Stimulated activated CD4-positive, alpha-beta T cell treated with anti-CD3 and anti-CD28 coated beads, Interleukin-2, amount 100 ng/mL, for 48 hours (primary cell): ENCODE measurements around the gene C4BPB.

Source experiments
- DNase-seq, 2 donors: peaks; one replicate each; pipeline ENCODE4 v3.0.0-alpha.2; 2020

The C4BPB gene

DNA sequence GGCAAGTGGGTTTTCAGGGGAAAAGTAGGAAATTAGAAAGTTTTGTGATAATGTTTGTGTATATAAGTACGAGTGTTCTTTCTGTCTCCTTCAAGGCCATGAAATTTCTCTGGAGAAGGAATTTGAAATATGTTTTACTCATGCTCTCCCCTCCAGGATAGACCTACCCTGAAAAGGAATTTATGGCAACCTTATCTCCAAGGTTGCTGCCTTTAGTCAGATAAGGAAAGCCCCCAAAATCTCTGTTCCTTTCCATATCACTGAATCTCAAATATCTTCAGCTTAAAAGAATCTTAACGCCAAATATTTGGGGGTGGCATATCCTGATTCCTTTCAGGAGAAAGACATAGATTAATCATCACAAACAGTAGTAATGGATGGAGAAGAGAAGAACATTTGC, 499 bp upstream of the C4BPB start:
- DNase-seq = no peak

DNA sequence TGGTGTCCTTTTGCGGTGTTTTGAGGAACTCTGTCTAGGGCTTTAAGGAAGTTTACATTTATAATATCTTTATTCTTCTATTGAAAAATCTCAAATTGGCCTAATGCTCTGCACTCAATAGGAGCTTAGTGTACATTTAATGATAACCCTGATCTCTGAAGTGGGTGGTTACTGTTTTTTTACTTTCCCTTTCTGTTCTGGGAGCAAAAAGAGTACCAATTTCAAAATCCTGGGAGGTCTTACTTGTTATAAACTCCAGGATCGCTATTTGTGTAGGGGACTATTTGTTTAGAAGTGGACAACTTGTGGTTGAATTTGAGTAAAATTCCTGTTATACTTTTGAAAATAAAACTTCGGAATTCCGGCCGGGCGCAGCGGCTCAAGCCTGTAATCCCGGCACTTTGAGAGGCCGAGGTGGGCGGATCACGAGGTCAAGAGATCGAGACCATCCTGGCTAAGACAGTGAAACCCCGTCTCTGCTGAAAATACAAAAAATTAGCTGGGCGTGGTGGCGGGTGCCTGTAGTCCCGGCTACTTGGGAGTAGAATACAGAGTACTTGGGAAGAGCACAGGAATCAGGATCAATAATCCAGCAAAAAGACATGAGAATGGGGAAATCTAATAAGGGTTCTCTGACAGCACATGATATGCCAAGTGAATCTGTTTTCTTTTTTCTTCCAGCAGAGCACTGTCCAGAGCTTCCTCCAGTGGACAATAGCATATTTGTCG, 1.1 kb downstream of the C4BPB start:
- DNase-seq = no peak

DNA sequence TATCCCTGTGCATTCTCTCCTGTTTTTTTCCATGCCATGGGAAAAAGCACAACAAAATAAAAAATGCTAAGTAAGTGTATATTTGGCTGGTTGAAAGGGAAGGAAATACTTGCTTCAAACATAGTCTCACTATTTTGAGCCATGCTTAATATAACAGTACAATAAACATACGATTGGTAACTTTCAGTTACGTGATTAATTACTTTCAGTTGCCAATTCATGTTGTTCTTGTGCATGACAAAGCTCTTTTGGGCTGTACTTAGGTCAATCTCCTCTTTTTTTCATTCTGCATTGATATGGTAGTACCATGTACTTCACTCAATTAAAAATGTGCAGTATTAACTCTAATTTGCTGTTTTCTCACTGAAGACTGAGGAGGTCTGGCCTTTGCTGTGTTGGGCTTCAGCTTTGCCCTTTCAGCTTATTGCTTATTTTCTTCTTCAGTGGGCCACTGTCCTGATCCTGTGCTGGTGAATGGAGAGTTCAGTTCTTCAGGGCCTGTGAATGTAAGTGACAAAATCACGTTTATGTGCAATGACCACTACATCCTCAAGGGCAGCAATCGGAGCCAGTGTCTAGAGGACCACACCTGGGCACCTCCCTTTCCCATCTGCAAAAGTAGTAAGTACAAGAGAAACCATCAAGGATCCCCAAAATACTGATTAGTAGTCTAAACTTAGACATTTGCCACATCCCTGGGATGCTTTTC, 2.7 kb downstream of the C4BPB start:
- DNase-seq = no peak

DNA sequence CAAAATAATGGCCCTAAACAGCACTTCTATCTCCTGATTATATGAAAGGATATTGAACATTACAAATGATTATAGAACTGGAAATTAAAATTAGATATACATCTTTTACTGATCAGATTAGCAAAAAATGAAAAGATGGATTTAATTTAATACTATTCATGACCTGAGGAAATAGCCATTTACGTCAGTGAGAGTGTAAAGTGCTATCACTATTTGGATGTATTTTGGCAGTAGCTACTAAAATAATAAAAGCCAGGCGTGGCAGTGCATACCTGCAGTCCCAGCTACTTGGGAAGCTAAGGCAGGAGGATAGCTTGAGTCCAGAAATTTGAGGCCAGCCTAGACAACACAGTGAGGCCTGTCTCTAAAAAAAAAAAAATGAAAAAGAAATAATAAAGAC, 5.3 kb downstream of the C4BPB start:
- no peak for DNase-seq

DNA sequence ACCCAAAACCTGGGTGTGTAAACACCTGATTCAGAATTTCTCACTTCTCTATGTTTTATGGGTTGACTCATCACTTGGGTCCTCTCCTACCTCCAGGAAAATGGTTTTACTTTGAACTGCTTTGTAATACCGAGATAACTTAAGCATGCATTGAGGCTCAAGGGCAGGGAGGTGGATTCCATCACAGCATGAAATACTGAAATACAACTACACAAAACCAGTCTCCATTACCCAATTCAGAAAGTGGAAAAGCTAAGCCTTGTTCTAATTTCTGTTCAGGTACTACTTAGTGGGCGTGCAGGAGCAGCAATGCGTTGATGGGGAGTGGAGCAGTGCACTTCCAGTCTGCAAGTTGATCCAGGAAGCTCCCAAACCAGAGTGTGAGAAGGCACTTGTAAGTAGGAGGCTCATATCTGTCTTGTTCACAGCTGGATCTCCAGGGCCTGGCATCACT, 9.2 kb downstream of the C4BPB start:
- peak; percentile 12 to 16 for DNase-seq

DNA sequence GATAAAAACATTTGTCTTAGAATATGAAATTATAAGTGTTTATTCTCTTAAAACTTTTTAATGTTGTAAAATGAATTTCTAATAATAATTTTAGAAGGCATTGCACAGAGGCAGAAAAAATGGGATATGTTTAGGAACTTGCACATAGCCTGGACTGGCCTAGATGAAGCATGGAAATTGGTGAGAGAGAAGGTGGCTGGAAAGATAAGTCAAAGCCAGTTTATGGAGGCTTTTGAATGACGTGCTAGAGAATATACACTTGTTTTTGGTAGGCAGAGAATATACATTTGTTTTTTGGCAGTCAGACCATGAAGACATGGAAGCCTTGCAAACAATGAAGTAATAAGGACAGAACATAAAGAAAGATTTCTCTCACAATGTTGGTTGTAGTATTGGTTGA, 13.1 kb downstream of the C4BPB start:
- no peak for DNase-seq

DNA sequence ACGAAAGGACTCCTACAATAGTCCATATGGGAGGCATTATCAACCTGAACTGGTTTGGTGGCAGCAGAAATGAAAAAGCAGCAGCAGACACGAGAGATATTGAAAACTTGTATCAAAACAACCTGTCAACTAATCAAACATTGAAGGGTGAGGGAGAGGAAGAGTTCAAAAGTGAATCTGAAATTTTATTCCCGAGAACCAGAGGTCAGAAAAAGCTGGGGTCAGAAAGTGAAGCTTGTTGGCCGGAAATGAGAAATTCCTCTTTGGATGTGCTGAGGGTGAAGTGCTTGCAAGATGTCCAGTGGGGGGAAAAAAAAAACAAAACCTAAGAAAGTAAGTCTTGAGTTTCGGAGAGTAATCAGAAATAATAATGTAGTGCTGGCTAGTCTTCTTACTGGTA, 13.5 kb downstream of the C4BPB start:
- DNase-seq = no peak

DNA sequence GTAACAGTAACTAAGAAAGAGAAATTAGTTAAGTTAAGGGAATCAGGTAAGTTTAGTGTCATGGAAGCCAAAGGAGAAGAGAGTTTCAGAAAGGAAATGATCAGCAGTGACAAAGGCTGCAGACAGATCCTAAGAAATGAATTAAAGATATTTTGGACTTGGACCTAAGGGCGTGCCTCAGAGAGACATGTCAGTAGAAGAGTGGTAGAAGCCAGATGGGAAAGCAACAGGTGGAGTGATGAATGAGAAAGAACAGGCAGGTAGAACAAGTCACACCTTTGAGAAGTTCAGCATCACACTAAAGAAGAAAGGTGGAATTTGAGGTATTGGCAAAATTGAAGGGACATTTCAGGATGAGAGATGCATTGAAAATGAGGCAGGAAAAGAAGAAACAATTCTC, 14.0 kb downstream of the C4BPB start:
- no peak for DNase-seq

DNA sequence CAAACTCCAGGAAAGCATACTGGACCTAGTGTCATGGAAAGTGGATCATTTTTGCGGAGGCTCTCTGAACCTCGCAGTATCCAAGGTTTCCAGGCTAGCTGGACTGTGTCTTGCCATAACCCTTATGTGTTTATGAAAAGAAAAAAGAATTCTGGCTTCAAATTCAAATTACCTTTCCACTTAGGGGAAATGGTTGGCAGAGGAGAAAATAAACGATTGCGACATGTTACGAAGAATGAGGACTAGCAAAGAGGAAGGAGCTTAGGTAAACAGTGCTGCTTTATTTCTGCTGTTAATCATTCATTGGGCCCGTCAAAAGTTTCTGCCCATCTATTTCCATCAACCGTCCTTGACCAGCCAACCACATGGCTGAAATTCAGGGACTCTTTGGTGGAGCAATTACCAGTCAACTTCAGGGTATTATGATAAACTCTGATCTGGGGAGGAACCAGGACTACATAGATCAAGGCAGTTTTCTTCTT, 15.3 kb downstream of the C4BPB start, which contains the start of gene C4BPA:
TSS of gene C4BPA (plus strand) at position 342 of the 482 bp plus-strand sequence. CDS start 8,793 bp downstream, outside the sequence.
- no peak for DNase-seq

DNA sequence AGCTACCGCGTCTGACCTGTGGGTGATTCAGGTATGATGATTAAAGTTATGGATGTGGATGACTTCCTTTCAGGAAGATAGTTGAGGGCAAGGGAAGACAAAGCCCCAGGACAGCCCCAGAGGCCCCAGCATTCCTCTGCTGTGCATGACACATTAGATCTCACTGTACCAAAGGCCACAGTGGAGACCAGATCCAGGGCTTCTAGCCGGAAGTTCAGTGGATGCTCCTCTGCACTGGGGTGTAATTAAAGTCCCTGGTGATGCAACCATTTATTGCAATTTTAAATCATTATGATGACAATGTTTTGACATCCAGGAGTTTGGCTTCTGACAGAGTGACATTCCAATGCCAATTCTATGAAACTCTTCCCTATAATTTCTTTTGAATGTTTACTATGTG, 20.3 kb downstream of the C4BPB start:
- no peak for DNase-seq

DNA sequence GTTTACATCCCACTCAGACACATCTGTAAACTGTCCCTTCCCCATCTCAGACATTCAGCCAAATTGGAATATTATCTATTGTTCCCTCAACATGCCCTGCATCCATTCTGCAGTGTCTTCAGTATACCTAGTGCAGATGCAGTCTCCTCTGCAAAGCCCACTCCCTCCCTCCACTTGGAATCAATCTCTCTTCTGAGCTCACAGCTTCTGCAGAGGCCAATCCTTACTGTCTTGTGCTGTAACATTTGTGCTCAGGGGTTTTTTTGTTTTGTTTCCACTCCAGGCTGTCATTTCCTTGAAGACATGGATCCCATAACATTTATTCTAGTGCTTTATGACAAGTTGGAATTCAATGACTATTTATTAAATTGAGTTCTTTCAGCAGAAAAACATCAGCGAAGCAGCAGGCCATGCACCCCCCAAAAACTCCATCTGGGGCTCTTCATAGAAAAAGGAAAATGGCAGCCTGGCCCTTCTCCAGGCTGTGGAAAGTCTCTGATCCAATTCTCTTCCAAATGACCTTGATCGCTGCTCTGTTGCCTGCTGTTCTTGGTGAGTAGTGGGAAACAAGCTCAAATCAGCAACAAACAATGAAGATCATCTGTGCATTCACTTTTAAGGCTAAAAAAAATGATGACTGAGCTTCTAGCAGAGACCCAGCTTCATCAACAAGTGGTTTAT, 24.1 kb downstream of the C4BPB start:
- no peak for DNase-seq

DNA sequence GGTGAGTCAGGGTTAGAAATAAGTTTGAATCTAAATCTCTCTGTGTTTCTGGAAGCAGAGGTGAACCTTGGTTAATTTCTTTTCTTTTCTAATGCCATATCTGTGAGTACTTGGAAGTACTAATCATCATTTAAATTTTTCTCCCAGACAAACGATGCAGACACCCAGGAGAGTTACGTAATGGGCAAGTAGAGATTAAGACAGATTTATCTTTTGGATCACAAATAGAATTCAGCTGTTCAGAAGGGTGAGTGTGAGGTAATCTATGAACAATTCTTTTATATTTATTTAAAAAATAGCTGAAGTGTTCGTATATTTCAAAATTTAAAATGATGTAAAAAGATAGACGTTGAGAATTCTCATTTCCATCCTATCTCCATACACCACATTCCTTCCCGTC, 26.6 kb downstream of the C4BPB start:
- DNase-seq = no peak

DNA sequence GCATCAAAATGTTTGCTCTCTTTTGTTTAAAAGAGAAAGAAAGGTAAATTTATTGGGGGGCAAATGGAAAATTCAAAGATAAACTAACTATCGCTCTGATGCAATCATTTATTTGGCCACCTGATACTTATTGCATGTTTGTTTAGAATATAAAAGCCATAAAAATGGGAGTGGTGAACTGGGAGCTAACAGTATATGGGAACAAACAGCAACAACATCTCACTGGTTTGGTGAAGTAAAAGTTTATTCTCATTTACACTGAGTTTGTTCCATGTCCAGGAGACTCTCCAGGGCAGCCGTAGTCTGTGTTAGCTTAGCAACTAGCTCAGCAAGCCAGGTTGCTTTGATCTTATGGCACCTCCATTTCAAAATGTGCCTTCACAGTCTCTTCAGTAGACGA, 35.7 kb downstream of the C4BPB start:
- no peak for DNase-seq

DNA sequence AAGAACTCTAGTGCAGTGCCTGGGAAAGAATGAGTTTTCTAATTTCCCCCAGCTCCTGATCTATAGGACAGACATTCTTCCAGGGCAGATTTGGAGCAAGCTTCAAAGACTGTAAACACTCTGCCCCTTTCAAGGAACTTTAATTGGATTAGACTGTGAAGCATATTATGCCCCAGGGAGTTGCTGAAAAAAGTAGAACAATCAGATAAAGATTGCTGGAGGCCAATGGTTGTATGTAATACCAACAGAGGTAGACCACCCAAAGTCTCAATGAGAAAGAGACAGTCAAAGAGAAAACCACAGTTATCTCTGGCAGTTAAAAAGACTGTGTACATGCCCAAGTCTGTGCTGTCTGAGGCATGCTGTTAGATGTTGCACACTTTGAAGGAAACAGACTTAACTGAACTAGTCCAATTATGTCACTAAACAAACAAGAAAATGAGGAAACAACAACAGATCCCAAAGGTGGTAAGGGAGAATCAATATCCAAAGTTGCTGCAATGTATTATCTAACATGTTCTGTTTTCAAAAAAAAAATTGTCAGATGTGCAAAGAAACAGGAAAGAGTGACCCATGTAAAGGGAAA, 39.8 kb downstream of the C4BPB start:
- DNase-seq = no peak

DNA sequence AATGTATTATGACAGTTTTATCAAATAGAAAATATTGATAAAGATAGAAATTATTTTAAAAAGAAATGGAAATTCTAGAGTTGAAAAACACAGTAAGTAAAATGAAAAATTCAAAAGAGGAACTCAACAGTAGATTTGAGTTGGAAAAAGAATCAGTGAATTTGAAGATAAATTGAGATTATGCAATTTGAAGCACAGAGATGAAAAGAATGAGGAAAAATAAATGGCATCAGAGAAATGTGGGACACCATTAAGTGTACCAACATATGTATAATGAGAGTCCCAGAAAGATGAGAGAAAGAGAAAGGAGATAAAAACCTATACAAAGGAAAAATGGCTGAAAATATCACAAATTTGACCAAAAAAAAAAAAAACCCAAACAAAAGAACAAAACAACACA, 40.4 kb downstream of the C4BPB start:
- DNase-seq = no peak

DNA sequence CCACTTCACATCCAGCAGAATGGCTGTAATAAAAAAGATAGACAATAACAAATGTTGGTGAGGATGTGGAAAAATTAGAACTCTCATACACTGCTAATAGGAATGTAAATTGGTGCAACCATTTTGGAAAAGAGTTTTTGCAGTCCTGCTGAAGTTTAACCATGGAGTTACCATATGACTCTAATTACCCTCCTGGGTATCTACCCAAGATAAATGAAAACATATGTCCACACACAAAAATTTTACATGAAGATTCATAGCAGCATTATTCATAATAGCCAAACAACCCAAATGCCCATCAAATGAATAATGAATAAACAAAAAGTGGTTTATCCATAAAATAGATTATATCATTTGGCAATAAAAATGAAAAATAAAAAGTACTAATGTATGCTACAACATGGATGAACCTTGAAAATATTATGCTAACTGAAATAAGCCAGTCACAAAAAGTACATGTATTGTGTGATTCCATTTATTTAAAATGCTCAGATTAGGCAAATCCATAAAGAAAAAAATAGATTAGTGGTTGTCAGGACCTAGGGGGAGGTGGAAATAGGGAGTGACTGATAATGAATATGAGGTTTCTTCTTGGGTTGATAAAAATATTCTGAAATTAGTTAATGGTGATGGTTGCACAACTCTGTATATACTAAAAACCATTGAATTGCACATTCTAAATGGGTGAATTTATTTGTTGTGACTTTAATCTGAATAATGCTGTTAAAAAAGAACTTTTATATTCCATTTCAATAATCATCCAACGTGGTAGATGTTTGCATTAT, 41.8 kb downstream of the C4BPB start:
- no peak for DNase-seq

DNA sequence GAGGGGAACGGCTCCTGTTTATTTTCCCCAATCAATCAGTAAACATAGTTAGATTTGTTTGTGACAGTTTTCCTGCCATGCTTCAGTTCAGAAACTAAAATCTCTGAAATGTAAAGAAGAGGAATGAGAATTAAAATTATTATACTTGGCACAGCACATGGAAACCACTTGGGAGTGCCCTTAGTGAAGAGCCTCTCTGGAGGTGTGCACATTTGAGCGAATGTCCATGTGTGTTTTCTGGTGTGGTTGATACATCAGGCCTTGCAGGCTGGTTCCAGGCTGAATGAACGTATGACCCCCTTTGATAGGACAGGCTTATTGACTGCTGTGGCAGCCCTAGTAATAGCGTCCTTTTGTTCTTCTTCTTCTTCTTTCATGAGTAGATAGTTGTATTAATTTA, 42.5 kb downstream of the C4BPB start:
- no peak for DNase-seq

DNA sequence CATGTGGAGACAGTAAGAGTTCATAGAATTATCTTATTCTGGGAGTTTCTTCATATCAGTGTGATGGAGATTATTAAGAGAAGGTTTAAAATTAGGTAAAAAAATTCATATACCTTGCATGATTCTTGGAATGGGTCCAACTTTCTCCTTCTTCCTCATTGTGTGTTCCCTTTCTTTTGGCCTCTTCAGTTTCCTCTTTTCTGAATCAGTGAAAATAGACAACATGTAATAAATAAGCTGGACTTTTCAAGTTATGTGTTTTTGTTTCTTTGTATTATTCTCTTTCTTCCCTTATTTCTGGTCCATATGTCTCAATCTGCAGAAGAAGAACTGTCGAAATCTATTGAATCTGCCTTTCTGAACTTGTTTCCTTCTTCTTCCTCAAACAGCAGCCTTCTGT, 45.9 kb downstream of the C4BPB start:
- no peak for DNase-seq

DNA sequence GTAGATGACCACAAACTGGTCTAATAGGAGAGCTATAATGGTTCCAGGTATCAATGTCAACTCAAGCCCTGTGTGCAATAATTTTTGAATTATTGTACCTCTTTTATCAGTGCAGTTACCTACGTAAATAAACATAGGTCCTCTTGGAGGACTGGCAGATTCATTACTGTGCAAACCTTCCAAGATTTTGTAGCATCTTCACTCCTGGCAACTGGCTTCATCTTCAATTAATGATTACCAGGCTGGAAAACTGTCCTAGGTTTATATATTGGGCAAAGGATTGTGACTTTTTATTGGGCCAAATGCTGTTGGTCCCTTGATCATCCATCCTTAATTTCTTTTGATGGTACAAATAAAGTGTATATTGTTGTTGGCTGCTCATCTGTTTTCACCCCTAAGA, 51.0 kb downstream of the C4BPB start:
- DNase-seq = no peak

DNA sequence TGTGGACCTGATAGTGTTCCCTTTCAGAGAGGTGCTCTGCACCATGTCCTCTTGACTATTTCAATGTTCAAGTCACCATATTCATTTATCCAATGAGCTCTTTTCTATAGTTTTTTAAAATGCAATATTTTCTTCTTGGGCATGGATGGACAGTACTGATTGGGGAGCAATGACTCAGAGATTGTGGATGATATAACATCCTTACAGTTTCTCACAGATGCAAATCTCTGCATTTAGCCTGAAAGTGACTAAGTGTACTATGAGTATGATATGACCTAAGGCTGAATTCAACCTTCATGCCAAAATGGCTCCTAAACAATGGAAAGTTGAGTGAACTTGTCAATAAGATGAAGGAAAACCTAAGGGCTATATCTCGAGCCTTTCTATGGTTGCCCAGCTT, 51.9 kb downstream of the C4BPB start:
- no peak for DNase-seq

DNA sequence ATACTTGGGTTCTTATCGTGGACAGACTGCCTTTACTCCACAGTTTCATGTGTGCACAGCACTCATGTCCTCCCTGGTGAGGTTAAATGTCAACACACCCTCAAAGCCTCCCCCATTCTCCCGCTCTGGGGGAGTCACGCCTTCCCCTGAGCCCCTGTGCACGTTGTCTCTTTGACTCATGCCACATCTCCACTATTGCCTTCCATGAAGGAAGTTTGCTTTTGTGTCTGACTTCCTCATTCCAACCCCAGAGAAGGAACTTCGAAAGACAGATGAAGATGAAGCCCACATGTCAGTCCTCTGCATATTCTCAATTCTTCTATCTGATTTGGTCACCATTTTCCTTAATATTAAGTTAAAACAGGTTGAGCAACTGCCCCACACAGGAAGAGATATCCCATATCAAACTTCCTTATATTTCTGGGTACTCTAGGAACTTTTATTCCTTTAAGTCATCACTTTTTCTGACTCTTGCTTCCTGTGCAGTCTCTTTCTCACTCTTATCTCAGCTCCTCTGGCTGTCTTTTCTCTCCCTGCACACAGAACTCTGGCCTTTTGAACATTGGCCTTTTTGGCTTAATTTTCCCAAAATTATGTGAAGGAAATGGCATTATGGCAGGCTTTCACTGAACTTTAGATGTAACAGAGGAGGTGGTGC, 56.9 kb downstream of the C4BPB start:
- no peak for DNase-seq
